Measurements from ENCODE around the gene PHKA2. TPM values are rescaled to one million over a fixed set of nuclear protein-coding genes. Genes with fewer than 3 reads are reported as not detected.

The PHKA2 gene
- total RNA-seq, 4 donors from 2014 or later, result 18.0 to 32.7 (median 26.6) TPM

DNA sequence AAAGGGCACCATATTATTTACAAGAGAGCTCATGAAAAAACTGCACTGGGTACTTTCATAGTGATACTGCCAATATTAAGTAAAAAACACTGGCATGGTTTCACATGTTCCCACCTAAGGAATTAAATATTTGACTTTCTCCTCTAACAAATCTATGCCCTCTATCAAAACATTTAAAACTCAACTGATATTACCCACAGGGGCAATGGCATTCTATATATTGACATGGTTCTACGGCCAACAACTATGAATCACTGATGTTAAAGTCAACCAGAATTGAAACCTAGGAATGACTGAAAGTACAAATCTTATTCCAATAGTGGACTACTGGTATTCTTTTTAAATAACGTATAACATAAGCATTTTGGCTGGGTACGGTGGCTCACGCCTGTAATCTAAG, 28.2 kb downstream of the PHKA2 start:
- H3K36me3 ChIP-seq, result peaks cover 0 to 9% (median 0%) of the 10 kb centered on the region in 3 donors
- 89 to 100% methylated on average over 4 of the region's 4 CpGs for WGBS, 2 donors

DNA sequence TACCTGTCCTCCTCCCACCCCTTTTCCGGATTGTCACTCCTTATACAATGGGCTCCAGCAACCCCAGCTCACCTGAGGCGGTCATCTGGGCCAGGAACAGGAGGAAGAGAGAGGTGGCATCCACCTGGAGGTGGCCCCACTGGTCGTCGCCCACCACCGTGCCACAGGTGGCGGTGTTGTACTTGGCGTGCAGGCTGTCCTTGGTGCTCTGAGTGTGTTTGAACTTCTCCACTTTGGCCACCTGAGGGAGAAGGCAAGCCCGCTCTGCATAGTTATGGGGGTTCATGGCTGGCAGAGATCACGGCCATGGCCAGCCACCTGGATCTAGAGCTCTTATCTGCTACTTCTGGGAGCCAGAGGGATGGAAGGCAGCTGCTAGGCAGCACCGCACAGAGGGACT, 32.9 kb downstream of the PHKA2 start:
- peaks cover 0 to 9% (median 0%) of the 10 kb centered on the region in 3 donors for H3K36me3 ChIP-seq
- no peaks in the 10 kb centered on the region for H3K4me1 ChIP-seq
- WGBS, 2 donors, result 88 to 100% methylated on average over 2 to 9 of the region's 10 CpGs
- H3K9me3 ChIP-seq, result no peaks in the 10 kb centered on the region
- H3K4me3 ChIP-seq, result no peak overlapping the region
- DNase-seq (ENCODE audit: low spot score in 2 of 2), result no peak
- no peaks in the 10 kb centered on the region for H3K27me3 ChIP-seq
- TF ChIP-seq, protein P1, sequence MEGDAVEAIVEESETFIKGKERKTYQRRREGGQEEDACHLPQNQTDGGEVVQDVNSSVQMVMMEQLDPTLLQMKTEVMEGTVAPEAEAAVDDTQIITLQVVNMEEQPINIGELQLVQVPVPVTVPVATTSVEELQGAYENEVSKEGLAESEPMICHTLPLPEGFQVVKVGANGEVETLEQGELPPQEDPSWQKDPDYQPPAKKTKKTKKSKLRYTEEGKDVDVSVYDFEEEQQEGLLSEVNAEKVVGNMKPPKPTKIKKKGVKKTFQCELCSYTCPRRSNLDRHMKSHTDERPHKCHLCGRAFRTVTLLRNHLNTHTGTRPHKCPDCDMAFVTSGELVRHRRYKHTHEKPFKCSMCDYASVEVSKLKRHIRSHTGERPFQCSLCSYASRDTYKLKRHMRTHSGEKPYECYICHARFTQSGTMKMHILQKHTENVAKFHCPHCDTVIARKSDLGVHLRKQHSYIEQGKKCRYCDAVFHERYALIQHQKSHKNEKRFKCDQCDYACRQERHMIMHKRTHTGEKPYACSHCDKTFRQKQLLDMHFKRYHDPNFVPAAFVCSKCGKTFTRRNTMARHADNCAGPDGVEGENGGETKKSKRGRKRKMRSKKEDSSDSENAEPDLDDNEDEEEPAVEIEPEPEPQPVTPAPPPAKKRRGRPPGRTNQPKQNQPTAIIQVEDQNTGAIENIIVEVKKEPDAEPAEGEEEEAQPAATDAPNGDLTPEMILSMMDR (IDR thresholded peaks at IDR 0.05), result no peak
- TF ChIP-seq POLR2A (IDR thresholded peaks at IDR 0.05), result no peak
- no peak for TF ChIP-seq EP300 (IDR thresholded peaks at IDR 0.05)
- H3K27ac ChIP-seq, result no peak overlapping the region

More for the DNA sequence above, 28.2 kb downstream of the PHKA2 start:
- Histone ChIP-seq H3K27ac (no peak overlapping the region), H3K4me3 (no peak overlapping the region), H3K9me3 (no peaks in the 10 kb centered on the region), H3K27me3 (no peaks in the 10 kb centered on the region), H3K4me1 (no peaks in the 10 kb centered on the region)
- no peak for TF ChIP-seq POLR2A (IDR thresholded peaks at IDR 0.05)
- TF ChIP-seq, protein P1 (IDR thresholded peaks at IDR 0.05), result no peak
- TF ChIP-seq EP300 (IDR thresholded peaks at IDR 0.05), result no peak
- DNase-seq (ENCODE audit: low spot score in 2 of 2), result no peak

DNA sequence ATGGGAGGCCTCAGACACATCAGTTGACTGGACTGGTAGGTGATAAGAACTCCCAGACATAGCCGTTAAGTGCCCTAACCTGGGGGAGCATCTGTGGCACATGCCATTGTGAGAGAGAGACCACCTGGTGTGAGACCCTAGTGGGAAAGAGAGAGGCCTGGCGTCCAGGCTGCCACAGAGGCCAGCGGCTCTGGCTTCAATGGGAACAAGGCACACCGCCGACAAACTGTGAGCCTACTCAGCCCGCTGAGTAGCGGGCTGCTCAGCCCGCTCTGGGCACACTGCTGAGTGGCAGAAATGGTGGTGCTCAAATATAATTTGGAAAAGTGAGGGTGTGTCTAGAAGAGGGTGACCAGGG, 34.0 kb downstream of the PHKA2 start:
- Histone ChIP-seq H3K27ac (no peak overlapping the region), H3K36me3 (peaks cover 0 to 12% (median 0%) of the 10 kb centered on the region in 3 donors), H3K9me3 (no peaks in the 10 kb centered on the region), H3K4me1 (no peaks in the 10 kb centered on the region), H3K27me3 (no peaks in the 10 kb centered on the region), H3K4me3 (no peak overlapping the region)
- WGBS, 2 donors, result 91 to 93% methylated on average over 8 of the region's 8 CpGs
- no peak for DNase-seq (ENCODE audit: low spot score in 2 of 2)
- TF ChIP-seq, protein P1 (IDR thresholded peaks at IDR 0.05), result no peak
- no peak for TF ChIP-seq POLR2A (IDR thresholded peaks at IDR 0.05)
- no peak for TF ChIP-seq EP300 (IDR thresholded peaks at IDR 0.05)

DNA sequence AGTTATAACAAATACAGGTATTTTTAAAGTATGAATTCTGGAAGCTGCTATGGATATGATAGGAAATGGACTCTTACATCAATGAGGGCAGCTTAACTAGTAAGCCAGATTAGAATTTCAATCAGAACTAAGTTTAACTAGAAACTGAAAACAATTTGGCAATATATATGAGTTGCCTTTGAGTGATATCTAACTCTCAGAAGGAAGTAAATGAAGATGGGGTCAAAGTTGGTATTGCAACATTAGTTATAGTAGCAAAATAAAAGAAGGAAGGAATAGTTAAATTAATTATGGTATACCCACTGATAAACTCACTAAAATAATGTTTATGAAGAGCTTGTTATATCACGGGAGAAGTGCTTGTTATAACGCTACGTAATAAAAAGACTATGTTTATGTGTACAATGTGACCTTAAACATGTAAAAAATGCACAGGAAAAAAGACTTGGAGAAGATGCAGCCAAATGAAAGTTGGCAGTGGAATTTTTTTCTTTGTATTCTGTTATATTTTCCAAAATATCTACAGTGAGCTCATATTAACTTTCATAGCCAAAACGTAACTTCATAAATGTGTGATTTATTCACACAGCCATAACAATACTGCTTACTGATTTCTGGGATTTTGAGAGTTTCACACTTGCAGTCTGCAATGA, 34.5 kb downstream of the PHKA2 start:
- Histone ChIP-seq H3K27ac (no peak overlapping the region), H3K4me3 (no peak overlapping the region), H3K4me1 (no peaks in the 10 kb centered on the region), H3K9me3 (no peaks in the 10 kb centered on the region), H3K36me3 (peaks cover 0 to 15% (median 0%) of the 10 kb centered on the region in 3 donors), H3K27me3 (no peaks in the 10 kb centered on the region)
- no peak for DNase-seq (ENCODE audit: low spot score in 2 of 2)
- 37 to 60% methylated on average over 4 of the region's 4 CpGs for WGBS, 2 donors
- TF ChIP-seq POLR2A (IDR thresholded peaks at IDR 0.05), result no peak
- no peak for TF ChIP-seq EP300 (IDR thresholded peaks at IDR 0.05)

DNA sequence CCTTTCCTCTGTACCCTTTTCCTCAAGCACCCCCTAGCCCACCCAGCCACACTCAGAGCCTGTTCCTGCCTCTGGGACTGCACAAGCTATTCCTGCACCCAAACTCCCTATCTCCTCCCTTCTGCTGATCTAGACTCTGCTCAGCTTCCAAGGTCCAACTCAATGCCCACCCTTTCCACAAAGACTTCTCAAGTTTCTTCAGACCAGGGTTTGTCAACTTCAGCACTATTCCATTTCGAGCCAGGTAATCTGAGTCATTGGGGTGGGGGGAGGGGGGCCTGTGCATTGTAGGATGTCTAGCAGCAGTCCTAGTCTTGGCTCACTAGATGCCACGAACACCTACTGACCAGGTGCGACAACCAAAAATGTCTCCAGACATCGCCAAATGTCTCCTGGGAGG, 37.3 kb downstream of the PHKA2 start:
- H3K36me3 ChIP-seq, result peaks cover 0 to 15% (median 0%) of the 10 kb centered on the region in 3 donors
- no peaks in the 10 kb centered on the region for H3K4me1 ChIP-seq
- H3K9me3 ChIP-seq, result no peaks in the 10 kb centered on the region
- H3K4me3 ChIP-seq, result no peak overlapping the region
- TF ChIP-seq EP300 (IDR thresholded peaks at IDR 0.05), result no peak
- no peak for TF ChIP-seq POLR2A (IDR thresholded peaks at IDR 0.05)
- no peak overlapping the region for H3K27ac ChIP-seq
- no peaks in the 10 kb centered on the region for H3K27me3 ChIP-seq
- WGBS, 2 donors, result 95 to 96% methylated on average over 4 of the region's 4 CpGs
- DNase-seq (ENCODE audit: low spot score in 2 of 2), result no peak

DNA sequence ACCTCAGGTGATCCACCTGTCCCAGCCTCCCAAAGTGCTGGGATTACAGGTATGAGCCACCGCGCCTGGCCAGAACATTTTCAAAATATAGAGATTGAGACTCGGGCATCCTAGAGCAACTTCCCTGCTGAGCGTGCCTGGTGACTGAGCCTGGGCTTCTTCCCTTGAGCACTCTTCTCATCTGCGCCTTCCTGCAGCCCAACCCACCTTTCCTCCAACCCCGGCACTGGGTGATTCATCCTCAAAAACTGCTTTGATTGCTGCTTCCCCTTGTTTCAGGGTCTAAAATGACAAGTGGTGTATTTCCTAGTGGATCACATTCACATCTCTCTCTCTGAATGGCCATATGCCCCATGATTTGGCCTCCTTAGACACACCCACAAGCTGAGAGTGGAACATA, 37.8 kb downstream of the PHKA2 start:
- H3K4me1 ChIP-seq, result no peaks in the 10 kb centered on the region
- H3K36me3 ChIP-seq, result peaks cover 0 to 11% (median 0%) of the 10 kb centered on the region in 3 donors
- H3K27ac ChIP-seq, result no peak overlapping the region
- no peaks in the 10 kb centered on the region for H3K27me3 ChIP-seq
- no peaks in the 10 kb centered on the region for H3K9me3 ChIP-seq
- 91 to 100% methylated on average over 6 of the region's 6 CpGs for WGBS, 2 donors
- no peak for DNase-seq (ENCODE audit: low spot score in 2 of 2)
- TF ChIP-seq, protein P1 (IDR thresholded peaks at IDR 0.05), result no peak
- TF ChIP-seq EP300 (IDR thresholded peaks at IDR 0.05) (no peak), POLR2A (IDR thresholded peaks at IDR 0.05) (no peak)
- no peak overlapping the region for H3K4me3 ChIP-seq
